Medulla oblongata (tissue), 1 donor: Measurements from ENCODE around the gene MMP14.
"Not testable (repeated sequence)": the region's sequence is repeated elsewhere in the genome, so short reads cannot be mapped to it uniquely, and the experiment has no call there.

Experiments used
- DNase-seq: peaks from one replicate; pipeline ENCODE4 v3.0.0-alpha.2; 2015; ENCODE audit errors: extremely low spot score

The MMP14 gene

GRCh38 chr14:22814373-22814772, 22.0 kb upstream of the MMP14 start:
- no peak for DNase-seq

- no peak for DNase-seq
These were observed 21.3 kb upstream of the MMP14 start, which contains the start of gene SLC7A7 for GRCh38 chr14:22814941-22815713. Gene SLC7A7, minus strand, starts transcription at chr14:22815435. Its CDS starts 2,037 bp downstream, at chr14:22813398.

GRCh38 chr14:22819151-22819988, 17.0 kb upstream of the MMP14 start:
- peak; percentile 48 for DNase-seq

- DNase-seq: no peak
These were observed 15.7 kb upstream of the MMP14 start for GRCh38 chr14:22820731-22821130.

- no peak for DNase-seq
These were observed 15.0 kb upstream of the MMP14 start for GRCh38 chr14:22821193-22822015.

- no peak for DNase-seq
These were observed 14.3 kb upstream of the MMP14 start for GRCh38 chr14:22822016-22822570.

GRCh38 chr14:22822571-22823098, 13.8 kb upstream of the MMP14 start:
- DNase-seq: peak; percentile 91

- DNase-seq: no peak
These were observed 11.6 kb upstream of the MMP14 start for GRCh38 chr14:22824711-22825359.

- not testable (repeated sequence) for DNase-seq
These were observed 7.2 kb upstream of the MMP14 start for GRCh38 chr14:22829076-22829660.

GRCh38 chr14:22829661-22830442, 6.5 kb upstream of the MMP14 start, which contains the start of gene MRPL52:
Gene MRPL52, plus strand, starts transcription at chr14:22829887. Its CDS starts 26 bp downstream, at chr14:22829913.
- DNase-seq: peak; percentile 96

- DNase-seq: no peak
These were observed 5.9 kb upstream of the MMP14 start for GRCh38 chr14:22830443-22831010.

- DNase-seq: no peak
These were observed 880 bp upstream of the MMP14 start for GRCh38 chr14:22835505-22835904.

- DNase-seq: peak; percentile 59
These were observed 847 bp downstream of the MMP14 start for GRCh38 chr14:22837114-22837749.

GRCh38 chr14:22837750-22838538, 1.6 kb downstream of the MMP14 start:
- DNase-seq: peak; percentile 34

- peak; percentile 53 for DNase-seq
These were observed 2.3 kb downstream of the MMP14 start for GRCh38 chr14:22838631-22839041.

- no peak for DNase-seq
These were observed 2.9 kb downstream of the MMP14 start for GRCh38 chr14:22839159-22839779.

- DNase-seq: no peak
These were observed 4.9 kb downstream of the MMP14 start for GRCh38 chr14:22841311-22841710.
